ENCODE measurements around the gene ATP23. TPM values are rescaled to one million over a fixed set of nuclear protein-coding genes. Genes with fewer than 3 reads are reported as not detected.
A peak's percentile ranks its signal among the peaks of the same experiment; 100 is the strongest.

ATP23 gene
- total and polyA plus RNA-seq, 12 donors: 2.8 to 11.3 (median 6.8) TPM

DNA sequence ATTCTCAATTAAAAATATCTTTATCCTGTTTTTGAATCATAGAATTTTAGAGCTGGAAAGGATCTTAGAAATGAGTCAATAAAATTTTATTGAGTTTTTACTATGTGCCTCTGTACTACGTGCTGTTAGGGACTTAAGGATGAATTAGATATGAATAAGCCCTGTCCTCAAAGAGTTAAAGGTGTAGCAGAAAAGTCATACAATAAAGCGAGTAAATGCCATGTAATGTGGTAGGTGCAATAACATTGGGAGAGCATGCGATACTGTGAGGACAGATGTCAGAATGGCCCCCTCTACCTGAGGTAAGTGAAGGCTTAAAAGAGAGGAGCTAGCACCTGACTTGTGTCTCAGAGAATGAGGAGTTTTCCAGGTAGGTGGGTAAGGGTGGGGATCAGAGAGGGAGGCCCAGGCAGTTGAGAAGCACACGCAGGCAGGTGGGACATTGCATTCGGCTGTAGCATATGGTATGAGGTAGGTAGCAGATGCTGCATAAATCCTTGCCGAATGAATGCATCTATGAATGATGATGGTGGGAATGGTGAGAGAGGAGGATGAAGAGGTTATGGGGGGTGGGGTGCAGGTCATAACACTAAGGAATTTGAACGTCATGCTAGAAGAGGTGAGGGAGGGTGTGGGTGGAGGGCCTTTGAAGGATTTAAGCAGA lies 35.4 kb upstream of the ATP23 start:
- ATAC-seq (peak in 2 of 8 donors; percentile 8 to 10), DNase-seq (no peak)
- Histone ChIP-seq H3K36me3 (no peaks in the 10 kb centered on the region), H3K4me1 (peaks cover 0 to 10% (median 3%) of the 10 kb centered on the region in 9 donors), H3K27me3 (peaks cover 0 to 5% (median 0%) of the 10 kb centered on the region in 7 donors), H3K27ac (no peak overlapping the region), H3K4me3 (no peak overlapping the region), H3K9me3 (no peaks in the 10 kb centered on the region)
- intact Hi-C loops (cut with DNase I): loop anchor here (1.0 to 10.0 kb wide), 10 partner anchors 73 to 124 kb away; partner anchors contain the start of gene TSFM (in 5 of the 10)
- 76% methylated on average over 7 of the region's 7 CpGs for WGBS, 2 donors
- TF ChIP-seq, protein P1, sequence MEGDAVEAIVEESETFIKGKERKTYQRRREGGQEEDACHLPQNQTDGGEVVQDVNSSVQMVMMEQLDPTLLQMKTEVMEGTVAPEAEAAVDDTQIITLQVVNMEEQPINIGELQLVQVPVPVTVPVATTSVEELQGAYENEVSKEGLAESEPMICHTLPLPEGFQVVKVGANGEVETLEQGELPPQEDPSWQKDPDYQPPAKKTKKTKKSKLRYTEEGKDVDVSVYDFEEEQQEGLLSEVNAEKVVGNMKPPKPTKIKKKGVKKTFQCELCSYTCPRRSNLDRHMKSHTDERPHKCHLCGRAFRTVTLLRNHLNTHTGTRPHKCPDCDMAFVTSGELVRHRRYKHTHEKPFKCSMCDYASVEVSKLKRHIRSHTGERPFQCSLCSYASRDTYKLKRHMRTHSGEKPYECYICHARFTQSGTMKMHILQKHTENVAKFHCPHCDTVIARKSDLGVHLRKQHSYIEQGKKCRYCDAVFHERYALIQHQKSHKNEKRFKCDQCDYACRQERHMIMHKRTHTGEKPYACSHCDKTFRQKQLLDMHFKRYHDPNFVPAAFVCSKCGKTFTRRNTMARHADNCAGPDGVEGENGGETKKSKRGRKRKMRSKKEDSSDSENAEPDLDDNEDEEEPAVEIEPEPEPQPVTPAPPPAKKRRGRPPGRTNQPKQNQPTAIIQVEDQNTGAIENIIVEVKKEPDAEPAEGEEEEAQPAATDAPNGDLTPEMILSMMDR (IDR thresholded peaks at IDR 0.05): no peak

DNA sequence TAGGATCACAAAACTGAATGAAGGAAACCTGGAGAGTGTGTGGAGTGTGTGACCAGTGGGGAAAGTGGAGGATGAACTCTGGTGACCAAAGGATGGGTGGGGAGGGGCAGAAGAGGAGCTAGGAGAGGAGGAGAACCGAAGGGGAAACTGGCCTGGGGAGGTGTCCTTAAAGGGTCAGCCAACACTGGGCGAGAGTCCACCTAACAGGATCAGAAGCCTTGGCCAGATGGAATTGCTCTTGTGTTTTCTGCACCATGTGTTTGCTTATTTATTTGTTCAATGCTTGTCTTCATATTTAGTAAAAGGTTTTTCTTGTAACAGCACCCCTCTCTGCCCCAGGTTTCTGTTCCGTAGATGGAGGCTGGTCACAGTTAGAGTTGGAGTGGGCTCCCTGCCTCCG lies 34.5 kb upstream of the ATP23 start:
- no peaks in the 10 kb centered on the region for H3K36me3 ChIP-seq
- WGBS, 2 donors: 57 to 59% methylated on average over 4 of the region's 4 CpGs
- peaks cover 0 to 10% (median 3%) of the 10 kb centered on the region in 9 donors for H3K4me1 ChIP-seq
- intact Hi-C loops (cut with DNase I): loop anchor here in 8 of 10 donors (2.0 to 10.0 kb wide), 5 partner anchors 76 to 125 kb away; partner anchors contain the start of gene TSFM (in 3 of the 8)
- DNase-seq (no peak), ATAC-seq (peak in 2 of 8 donors; percentile 11 to 12)
- no peak overlapping the region for H3K27ac ChIP-seq
- peaks cover 0 to 5% (median 0%) of the 10 kb centered on the region in 7 donors for H3K27me3 ChIP-seq
- H3K9me3 ChIP-seq: no peaks in the 10 kb centered on the region
- TF ChIP-seq, protein P1 (IDR thresholded peaks at IDR 0.05): no peak
- H3K4me3 ChIP-seq: no peak overlapping the region

DNA sequence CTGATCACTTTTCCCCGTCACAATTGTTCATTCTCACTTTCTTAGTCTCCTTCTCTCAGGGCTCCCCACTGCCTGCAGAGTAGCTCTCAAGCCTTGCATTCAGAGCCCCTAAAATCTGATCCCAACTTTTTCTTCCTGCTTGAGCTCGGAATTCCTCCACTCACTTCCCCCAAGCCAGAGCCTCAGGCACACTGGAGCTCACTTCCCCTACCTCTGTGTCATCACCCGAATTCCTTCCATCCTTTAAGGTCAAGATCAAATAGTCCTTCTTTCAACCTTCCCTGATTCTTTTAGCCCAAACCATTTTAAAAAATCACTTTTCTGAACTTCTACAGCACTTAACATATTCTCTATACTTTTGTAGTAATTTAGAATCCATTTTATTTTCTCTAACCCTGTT lies 34.1 kb upstream of the ATP23 start:
- no peak for ATAC-seq
- DNase-seq: no peak
- Histone ChIP-seq H3K36me3 (no peaks in the 10 kb centered on the region), H3K27ac (no peak overlapping the region), H3K4me1 (peaks cover 0 to 10% (median 3%) of the 10 kb centered on the region in 9 donors), H3K4me3 (no peak overlapping the region), H3K27me3 (peaks cover 0 to 5% (median 0%) of the 10 kb centered on the region in 7 donors), H3K9me3 (no peaks in the 10 kb centered on the region)
- TF ChIP-seq, protein P1 (IDR thresholded peaks at IDR 0.05): no peak
- intact Hi-C loops (cut with DNase I): loop anchor here in 8 of 10 donors (2.0 to 10.0 kb wide), 5 partner anchors 76 to 125 kb away; partner anchors contain the start of gene TSFM (in 3 of the 8)
- 52 to 67% methylated on average over 3 of the region's 3 CpGs for WGBS, 2 donors

DNA sequence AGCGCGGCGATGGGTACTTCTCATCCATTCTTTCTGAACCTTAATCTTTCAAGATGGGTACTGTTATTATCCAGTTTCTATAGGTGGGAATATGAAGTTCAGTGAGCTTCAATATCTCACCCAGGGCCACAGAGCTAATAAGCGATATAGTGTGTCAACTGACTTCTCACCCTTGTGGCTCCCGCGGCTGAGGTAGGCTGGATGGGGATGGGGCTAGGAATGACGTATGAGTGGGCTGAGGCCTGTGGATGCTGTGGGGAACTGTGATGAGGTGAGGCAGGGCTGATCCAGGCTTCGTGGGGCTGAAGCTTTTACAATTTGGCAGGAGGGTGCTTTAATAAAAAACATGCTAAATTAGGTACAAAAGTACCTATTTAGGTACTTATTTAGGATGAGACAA lies 32.9 kb upstream of the ATP23 start:
- 87 to 94% methylated on average over 8 of the region's 8 CpGs for WGBS, 2 donors
- ATAC-seq (no peak), DNase-seq (no peak)
- H3K36me3 ChIP-seq: no peaks in the 10 kb centered on the region
- H3K4me3 ChIP-seq: no peak overlapping the region
- no peak overlapping the region for H3K27ac ChIP-seq
- H3K4me1 ChIP-seq: peaks cover 0 to 10% (median 3%) of the 10 kb centered on the region in 9 donors
- H3K9me3 ChIP-seq: no peaks in the 10 kb centered on the region
- TF ChIP-seq, protein P1 (IDR thresholded peaks at IDR 0.05): no peak
- peaks cover 0 to 10% (median 0%) of the 10 kb centered on the region in 7 donors for H3K27me3 ChIP-seq
- intact Hi-C loops (cut with DNase I): loop anchor here in 7 of 10 donors (5.0 to 10.0 kb wide), 3 partner anchors 104 to 126 kb away; partner anchors contain the start of gene TSFM (in 3 of the 7)
